ENCODE results near the gene HES2. TPM values are rescaled to one million over a fixed set of nuclear protein-coding genes. Genes with fewer than 3 reads are reported as not detected.
"Not testable (repeated sequence)": the region's sequence is repeated elsewhere in the genome, so short reads cannot be mapped to it uniquely, and the experiment has no call there.

The HES2 gene
- polyA plus RNA-seq, 4 donors: 0.08 to 0.69 (median 0.34) TPM

- no peak for DNase-seq (ENCODE audit: low read depth in 4 of 4, low spot score in 3 of 4)
Measured at GRCh38 chr1:6454856-6455751, 35.4 kb upstream of the HES2 start.

DNA sequence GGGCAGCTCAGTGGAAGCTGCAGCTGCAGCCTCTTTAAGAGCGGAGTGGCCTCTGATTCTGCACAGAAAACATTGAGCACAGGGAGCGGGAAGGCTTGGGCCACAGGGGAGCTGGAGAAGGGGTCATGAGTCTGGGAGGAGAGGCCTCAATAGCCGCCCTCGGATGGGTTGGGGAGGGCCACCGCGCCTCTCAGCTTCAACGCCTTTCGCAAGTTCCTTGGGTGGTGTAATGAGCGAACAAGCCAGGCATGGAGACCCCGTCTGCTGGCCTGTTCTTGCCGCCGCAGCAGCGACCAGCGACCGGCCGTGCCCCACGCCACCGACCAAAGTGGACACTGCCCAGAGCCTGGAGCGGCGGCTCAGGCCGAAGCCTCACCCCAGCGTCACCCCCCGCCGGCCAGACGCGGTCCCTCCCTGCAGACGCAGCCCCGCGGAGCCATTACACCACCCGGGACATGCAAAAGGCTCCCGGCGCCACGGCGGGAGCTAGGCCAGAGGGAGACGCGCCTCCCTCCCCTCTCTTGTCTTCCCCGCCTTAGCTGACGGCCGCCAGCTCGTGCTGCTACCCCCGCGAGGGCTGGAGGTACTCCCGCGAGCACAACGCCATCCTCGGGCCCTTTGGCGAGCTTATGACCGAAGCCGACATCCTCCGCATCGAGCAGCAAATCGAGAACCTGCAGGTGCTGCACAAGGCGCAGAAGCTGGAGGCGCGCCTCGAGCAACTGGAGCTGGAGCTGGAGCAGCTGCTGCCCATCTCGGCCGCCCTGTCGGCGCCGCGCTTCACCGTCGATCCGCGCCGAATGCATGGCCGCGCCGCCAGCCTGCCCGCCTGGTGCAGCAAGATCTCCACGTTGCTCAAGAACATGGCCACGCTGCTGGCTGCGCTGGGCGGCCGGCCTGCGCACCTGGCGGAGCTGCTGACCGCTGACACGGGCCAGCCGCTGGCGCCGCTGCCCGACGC is 34.5 kb upstream of the HES2 start:
- not testable (repeated sequence) for DNase-seq (ENCODE audit: low read depth in 4 of 4, low spot score in 3 of 4)

DNA sequence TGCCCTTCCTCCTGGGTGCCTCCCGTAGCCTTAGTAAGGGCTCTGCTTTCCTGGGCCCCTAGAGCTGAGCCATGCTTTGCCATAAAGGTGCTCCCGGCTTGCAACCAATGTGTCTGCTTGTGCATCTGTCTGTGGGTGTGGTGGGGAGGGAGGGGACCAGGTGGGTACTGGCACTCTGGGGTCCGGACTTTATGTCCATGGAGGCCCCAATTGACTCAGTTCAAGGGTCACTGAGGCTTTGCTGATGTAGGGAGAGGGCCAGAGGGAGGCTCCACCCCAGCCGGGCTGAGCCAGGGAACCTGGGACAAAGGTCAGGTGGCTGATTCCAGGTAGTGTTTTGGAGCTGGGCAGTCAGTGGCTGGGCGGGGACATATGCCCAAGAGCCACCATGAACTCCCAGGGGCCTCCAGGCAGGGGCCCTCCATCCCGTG is 31.2 kb upstream of the HES2 start:
- DNase-seq (ENCODE audit: low read depth in 4 of 4, low spot score in 3 of 4): no peak

- not testable (repeated sequence) for DNase-seq (ENCODE audit: low read depth in 4 of 4, low spot score in 3 of 4)
Measured at GRCh38 chr1:6450486-6450885, 30.8 kb upstream of the HES2 start.

DNA sequence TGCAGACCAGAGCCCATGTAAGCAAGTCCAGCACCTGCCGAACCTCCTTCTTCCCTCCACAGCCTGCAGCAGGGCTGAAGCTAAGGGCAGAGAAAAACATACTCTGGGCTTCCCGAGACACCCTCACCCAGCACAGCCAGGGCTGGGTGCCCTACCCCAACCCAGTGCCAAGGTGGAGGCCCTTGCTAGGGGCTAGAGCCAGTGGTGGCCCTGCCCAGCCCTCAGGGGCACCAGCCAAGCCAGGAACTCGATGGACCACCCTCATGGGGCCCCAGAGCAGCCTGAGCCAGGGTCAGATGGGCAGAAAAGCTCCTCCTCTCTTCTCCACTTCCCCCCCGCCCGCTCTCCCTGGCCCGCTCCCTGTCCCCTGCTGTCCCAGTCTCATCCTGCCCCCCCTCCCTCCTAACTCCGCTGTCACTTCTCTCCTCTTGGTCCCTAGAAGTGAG is 30.3 kb upstream of the HES2 start:
- no peak for DNase-seq (ENCODE audit: low read depth in 4 of 4, low spot score in 3 of 4)

GRCh38 chr1:6448749-6449631 is 29.3 kb upstream of the HES2 start:
- DNase-seq (ENCODE audit: low read depth in 4 of 4, low spot score in 3 of 4): no peak

DNA sequence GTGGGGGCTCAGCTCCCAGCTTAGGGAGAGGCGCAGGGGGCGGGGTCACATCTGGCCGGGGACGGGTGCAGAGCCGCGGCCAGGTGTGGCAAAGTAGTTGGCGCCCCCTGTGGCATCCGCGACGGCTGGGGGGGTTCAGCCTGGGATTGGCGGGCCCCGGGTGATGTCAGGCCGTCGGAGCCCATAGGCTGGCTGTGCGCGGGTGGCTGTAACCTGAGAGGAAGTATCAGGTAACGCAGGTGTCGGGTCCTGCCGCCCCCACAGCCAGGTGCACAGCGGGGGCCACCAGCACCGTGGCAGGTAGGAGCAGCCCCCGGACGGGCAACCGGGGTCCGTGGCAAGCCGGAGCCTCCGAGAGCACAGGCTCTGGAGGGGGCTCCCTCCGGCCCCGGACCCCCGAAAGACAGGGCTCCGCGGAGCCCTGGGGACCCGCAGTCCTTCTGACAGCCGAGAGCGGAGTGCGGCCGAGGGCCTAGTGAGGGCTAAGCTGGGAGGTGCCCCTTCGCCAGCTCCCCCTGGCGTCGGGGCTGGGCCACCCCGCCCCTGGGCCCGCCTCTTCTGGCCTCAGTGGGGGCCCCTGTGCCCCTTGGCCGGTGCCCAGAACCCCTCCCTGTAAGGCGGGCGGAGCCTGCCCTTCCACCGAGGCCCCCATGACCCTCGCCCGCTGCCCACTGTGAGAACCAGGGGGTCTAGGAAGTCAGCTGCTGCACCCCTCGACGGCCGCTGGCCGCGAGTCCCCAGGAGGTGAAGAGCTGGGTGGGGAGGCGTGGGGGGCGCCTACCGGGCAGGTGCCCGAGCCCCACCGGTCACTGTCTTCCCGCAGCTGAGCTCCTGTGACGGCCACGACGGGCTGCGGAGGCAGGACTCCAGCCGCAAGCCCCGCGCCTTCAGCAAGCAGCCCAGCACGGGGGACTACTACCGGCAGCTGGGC is 28.4 kb upstream of the HES2 start:
- no peak for DNase-seq (ENCODE audit: low read depth in 4 of 4, low spot score in 3 of 4)

DNA sequence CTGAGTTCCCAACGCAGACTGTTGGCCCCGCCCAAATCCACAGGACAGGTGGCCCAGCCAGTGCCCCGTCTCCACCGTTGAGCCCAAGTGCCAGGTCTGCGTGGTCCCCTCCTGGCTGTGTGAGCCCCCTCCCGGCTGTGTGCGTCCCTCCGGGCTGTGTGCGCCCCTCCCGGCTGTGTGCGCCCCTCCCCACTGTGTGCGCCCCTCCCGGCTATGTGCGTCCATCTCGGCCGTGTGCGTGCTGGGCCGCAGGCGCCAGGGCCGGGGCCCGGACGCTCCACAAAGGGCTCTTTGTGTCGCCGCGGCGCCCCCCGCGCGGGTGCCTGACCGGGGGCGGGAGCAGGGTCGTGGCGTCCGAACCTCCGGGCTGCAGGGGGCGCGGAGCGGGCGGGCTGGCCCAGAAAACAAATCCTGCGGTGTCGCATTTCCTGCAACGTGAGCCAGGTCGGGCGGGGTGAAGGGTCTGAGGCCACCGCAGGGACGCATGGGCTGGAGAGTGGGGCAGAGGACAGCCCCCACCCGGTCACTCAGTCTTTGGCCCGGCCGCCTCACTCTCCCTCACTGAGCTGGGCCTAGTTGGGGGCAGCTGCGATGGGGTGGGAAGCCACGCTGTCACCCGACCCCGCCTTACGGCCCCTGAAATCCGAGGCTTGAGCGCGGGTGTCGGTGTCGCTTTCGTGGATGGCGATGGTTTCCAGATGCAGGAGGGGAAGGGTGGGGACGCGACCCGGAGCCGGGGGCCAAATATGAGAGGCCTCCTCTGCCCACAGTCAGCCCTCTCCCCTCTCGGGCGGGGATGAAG is 27.5 kb upstream of the HES2 start:
- DNase-seq (ENCODE audit: low read depth in 4 of 4, low spot score in 3 of 4): no peak

DNA sequence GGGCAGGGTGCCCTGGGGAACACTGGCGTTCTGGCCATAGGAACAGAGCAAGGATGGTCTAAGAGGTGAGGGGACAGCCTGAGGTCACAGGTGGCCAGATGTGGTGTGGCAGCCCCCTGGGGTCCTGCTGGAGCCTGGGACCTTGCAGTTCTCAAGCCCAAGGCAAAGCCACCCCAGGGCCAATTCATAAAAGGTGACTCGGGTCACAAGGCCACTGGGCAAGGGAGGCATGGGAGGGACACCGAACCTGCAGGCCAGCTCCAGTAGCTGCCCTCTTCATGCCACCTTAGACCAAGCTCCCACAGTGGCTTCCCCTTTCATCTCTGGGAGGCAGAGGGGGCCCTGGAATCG is 26.9 kb upstream of the HES2 start:
- DNase-seq (ENCODE audit: low read depth in 4 of 4, low spot score in 3 of 4): no peak

DNA sequence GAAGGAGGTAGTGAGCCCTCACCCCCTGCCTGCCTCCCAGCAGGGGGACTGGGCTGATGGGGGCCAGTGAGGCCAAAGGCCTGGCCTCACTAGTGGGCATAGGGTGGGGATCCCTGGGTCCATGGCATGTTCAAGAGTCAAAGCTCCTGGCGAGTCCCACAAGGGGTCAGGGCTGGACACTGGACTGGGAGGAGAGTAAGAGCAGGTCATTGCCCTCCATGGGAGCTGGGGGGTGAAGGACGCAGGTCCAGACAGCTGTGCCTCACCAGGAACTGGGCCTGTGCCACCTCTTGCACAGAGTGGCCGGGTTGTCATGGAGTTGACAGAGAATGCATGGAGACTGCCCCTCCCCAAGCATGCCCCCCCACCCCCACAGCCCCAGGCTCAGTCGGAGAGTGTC is 26.2 kb upstream of the HES2 start:
- not testable (repeated sequence) for DNase-seq (ENCODE audit: low read depth in 4 of 4, low spot score in 3 of 4)

DNA sequence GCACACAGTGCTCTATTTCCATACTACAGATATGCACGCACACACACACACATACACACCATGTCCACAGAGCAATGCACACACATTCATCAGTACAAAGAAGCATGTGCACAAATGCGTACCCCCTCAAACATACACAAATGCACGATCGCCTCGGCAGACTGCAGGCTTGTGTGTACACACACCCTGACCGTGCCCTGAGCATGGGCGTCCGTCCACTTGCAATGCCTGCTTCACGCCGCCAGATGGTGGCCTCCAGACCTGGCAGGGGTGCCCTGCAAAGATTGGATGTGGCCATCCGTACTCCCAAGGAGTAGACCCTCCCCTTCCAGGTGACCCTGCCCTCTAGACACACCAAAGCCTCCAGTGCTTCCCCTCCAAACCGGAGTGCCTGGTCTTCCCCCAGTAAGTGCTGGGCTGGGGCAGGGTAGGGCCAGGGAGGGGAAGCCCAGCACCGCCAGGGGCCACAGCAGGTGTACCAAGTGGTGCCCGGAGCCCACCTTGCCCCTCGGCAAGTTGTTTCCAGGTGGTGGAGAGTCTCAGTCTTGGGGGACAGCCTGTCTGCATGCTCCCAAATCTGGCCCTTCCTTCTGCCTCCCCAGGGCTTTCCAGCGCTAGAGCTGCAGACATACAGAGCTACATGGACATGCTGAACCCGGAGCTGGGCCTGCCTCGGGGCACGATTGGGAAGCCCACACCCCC is 25.5 kb upstream of the HES2 start:
- no peak for DNase-seq (ENCODE audit: low read depth in 4 of 4, low spot score in 3 of 4)

GRCh38 chr1:6444377-6444776 is 24.7 kb upstream of the HES2 start:
- DNase-seq (ENCODE audit: low read depth in 4 of 4, low spot score in 3 of 4): no peak

GRCh38 chr1:6443339-6444115 is 23.8 kb upstream of the HES2 start:
- DNase-seq (ENCODE audit: low read depth in 4 of 4, low spot score in 3 of 4): no peak

DNA sequence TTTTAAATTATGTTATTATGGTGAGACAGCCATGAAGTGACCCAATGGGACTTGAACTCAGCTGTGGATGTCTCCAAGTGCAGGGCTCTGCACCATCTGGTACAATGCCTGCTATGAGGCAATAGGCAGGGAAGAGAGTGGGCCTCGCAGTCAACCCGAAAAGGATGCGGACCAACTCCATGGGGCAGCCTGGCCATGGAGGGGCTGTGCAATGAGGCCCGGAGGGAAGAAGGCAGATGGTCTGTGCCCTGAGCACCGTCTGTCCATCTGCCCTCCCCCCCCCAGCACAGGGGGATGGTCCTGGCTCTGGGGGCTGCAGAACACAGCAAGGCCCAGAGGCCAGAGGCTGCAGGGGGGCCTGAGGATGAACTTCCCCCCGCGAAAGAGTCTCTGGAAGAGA is 21.9 kb upstream of the HES2 start:
- DNase-seq (ENCODE audit: low read depth in 4 of 4, low spot score in 3 of 4): no peak

- DNase-seq (ENCODE audit: low read depth in 4 of 4, low spot score in 3 of 4): no peak
Measured at GRCh38 chr1:6440198-6441126, 20.7 kb upstream of the HES2 start.

DNA sequence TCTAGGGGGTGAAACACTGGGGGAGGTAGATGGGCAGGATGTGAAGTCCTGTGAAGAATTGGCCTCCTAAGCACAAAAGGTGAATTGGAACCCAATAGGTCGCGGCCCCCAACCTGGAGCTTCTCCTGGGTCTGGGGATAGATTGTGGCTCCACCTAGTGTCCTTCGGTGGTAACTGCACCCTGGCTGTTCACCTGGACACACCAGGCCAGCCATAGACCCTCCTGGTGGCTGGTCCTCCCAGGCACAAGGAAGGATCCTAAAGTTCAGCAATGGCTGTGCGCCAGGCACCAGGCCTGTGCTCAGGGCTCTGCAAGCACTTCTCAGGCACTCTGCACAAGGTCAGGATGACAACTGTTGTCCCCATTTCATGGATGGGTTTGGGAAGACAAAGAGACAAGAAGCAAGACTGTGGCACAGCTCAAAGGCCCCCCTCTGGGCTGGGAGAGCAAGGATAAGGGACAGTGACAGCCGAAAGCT is 18.4 kb upstream of the HES2 start:
- DNase-seq (ENCODE audit: low read depth in 4 of 4, low spot score in 3 of 4): no peak
